ENCODE results near the gene ZGPAT. TPM values are rescaled to one million over a fixed set of nuclear protein-coding genes. Genes with fewer than 3 reads are reported as not detected.
A peak's percentile ranks its signal among the peaks of the same experiment; 100 is the strongest.

ZGPAT gene
- total and polyA plus RNA-seq, 2 of the 4 experiments (the other 2 are of a cell fraction): 13.4 to 20.2 TPM

- Histone ChIP-seq H2BK5ac (ENCODE audit: low read depth, low read length, poor library complexity, severe bottlenecking) (peak overlapping the region; percentile 99), H2AK9ac (replicated peaks; ENCODE audit: low read depth, low read length, poor library complexity) (peak overlapping the region; percentile 94), H3K27me3 (ENCODE audit: control insufficient read depth, insufficient read depth, low read length) (no peaks in the 10 kb centered on the region), H3K4me2 (ENCODE audit: low read depth, low read length) (peak overlapping the region; percentile 49; the same call in 1 of the 2 replicates), H2AFZ (replicated peaks; ENCODE audit: low read length, poor library complexity) (peak overlapping the region; percentile 18), H3K18ac (ENCODE audit: low read depth, low read length) (peak overlapping the region; percentile 71), H4K8ac (ENCODE audit: low read depth in 2 of 2, low read length in 2 of 2) (peak overlapping the region; percentile 99 to 100), H3K27ac (ENCODE audit: insufficient read depth, low read length) (peak overlapping the region; percentile 92), H3K23ac (ENCODE audit: low read depth, low read length) (peak overlapping the region; percentile 94; the same call in 1 of the 2 replicates), H3K79me1 (ENCODE audit: low read depth in 1 of 2, low read length in 2 of 2) (peaks cover 10 to 44% of the 10 kb centered on the region in 2 experiments; a peak in 3 of 4 replicates), H3K9me1 (ENCODE audit: insufficient read depth, low read length) (peaks cover 27% of the 10 kb centered on the region), H3K36me3 (ENCODE audit: control insufficient read depth, insufficient read depth, low read length) (peaks cover 22% of the 10 kb centered on the region), H3K14ac (replicated peaks; ENCODE audit: low read depth, low read length) (peak overlapping the region; percentile 65), H3K4me3 (ENCODE audit: insufficient read depth, low read depth, low read length) (no peak overlapping the region), H2AK5ac (ENCODE audit: low read depth, low read length) (peak overlapping the region; percentile 98), H3K4me1 (ENCODE audit: control insufficient read depth, insufficient read depth, low read length) (peaks cover 31% of the 10 kb centered on the region), H2BK15ac (ENCODE audit: low read depth, low read length) (peak overlapping the region; percentile 100), H3K56ac (ENCODE audit: extremely low read depth, insufficient read depth, low read length) (peak overlapping the region; percentile 73), H4K5ac (ENCODE audit: low read depth, low read length) (peak overlapping the region; percentile 85), H3K9me3 (ENCODE audit: control insufficient read depth, insufficient read depth, low read length) (no peaks in the 10 kb centered on the region), H2BK120ac (ENCODE audit: low read depth, low read length) (peak overlapping the region; percentile 99), H4K91ac (ENCODE audit: insufficient read depth, low read depth, low read length) (peak overlapping the region; percentile 99), H4K20me1 (ENCODE audit: insufficient read depth, low read length) (no peaks in the 10 kb centered on the region), H3K9ac (ENCODE audit: low read depth, low read length) (0 out of 2 replicates have a peak overlapping the region, but pooled peaks have one; percentile 11), H2BK20ac (ENCODE audit: low read depth, low read length) (peak overlapping the region; percentile 92), H3K4ac (ENCODE audit: low read depth, low read length) (peak overlapping the region; percentile 100)
- dilution Hi-C loops (cut with HindIII; ENCODE audit: low sequenced_read_pairs, unreplicated experiment): no loop called here
- ATAC-seq (ENCODE audit: low read depth): peak; percentile 91
- peak; percentile 98 for DNase-seq
- POLR2A ChIA-PET (ENCODE audit: unreplicated experiment): interaction anchor here (1.6 kb wide), 1 partner anchor 16 kb away, joined by 3 read pairs; no protein-coding TSS in a partner anchor
- CTCF ChIA-PET: interaction anchor here (0.6 kb wide), 1 partner anchor 1183 kb away, joined by 3 read pairs; no protein-coding TSS in a partner anchor
- WGBS, 2 experiments (ENCODE audit: extremely low coverage in 2 of 2, insufficient read length in 1 of 2): 0% methylated on average over 3 of the region's 22 CpGs; no CpG with 5 or more reads in 1 of the 2 experiments
- BruUV-seq (replicated peaks): no TSS peak
- in situ Hi-C loops (cut with MboI; ENCODE audit: low sequenced_read_pairs): no loop called here
- intact Hi-C loops (cut with micrococcal nuclease): loop anchor here (2.0 kb wide), 1 partner anchor 144 kb away; no protein-coding TSS in a partner anchor
- no peak for TF ChIP-seq CEBPB (IDR thresholded peaks at IDR 0.05; ENCODE audit: low read depth, low read length)
- peak; percentile 28 for TF ChIP-seq RAD21 (IDR thresholded peaks at IDR 0.05; ENCODE audit: low read length)
- TF ChIP-seq SMC3 (IDR thresholded peaks at IDR 0.05; ENCODE audit: low read depth, low read length): no peak
- no peak for TF ChIP-seq RFX5 (IDR thresholded peaks at IDR 0.05; ENCODE audit: low read depth, low read length)
- TF ChIP-seq CTCF (conservative IDR thresholded peaks at IDR 0.05; ENCODE audit: low read depth, low read length): no peak
- TF ChIP-seq MXI1 (IDR thresholded peaks at IDR 0.05; ENCODE audit: borderline replicate concordance, low read depth, low read length): no peak
- no peak for TF ChIP-seq CHD1 (IDR thresholded peaks at IDR 0.05; ENCODE audit: low read depth, low read length)
- TF ChIP-seq ELK1 (IDR thresholded peaks at IDR 0.05; ENCODE audit: borderline replicate concordance, low read depth, low read length): no peak
- TF ChIP-seq MAFK (IDR thresholded peaks at IDR 0.05; ENCODE audit: low read depth, low read length): no peak
- TF ChIP-seq BHLHE40 (IDR thresholded peaks at IDR 0.05; ENCODE audit: low read depth, low read length): peak; percentile 71
- peak; percentile 86 for TF ChIP-seq NFE2L2 (IDR thresholded peaks at IDR 0.05; ENCODE audit: low read depth, low read length)
- no peak for TF ChIP-seq POLR2A (IDR thresholded peaks at IDR 0.05; ENCODE audit: low read depth, low read length)
- peak; percentile 84 for TF ChIP-seq FOS (IDR thresholded peaks at IDR 0.05; ENCODE audit: low read depth, low read length)
- TF ChIP-seq MAZ (IDR thresholded peaks at IDR 0.05; ENCODE audit: borderline replicate concordance, low read depth, low read length): peak; percentile 87
Measured at GRCh38 chr20:63682384-63683139, 25.3 kb upstream of the ZGPAT start.

Data from IMR-90 (cell line).